GM21717 (cell line): ENCODE measurements around the gene MAST2.

ENCODE experiments used
- ATAC-seq: cut with Tn5 transposase; IDR thresholded peaks from one replicate; pipeline ENCODE4 v1.9.1; 2021; ENCODE audit warnings: mild to moderate bottlenecking, moderate library complexity; ENCODE audit not compliant: unreplicated experiment

Gene MAST2

GRCh38 chr1:45974541-45975269 lies 171.3 kb downstream of the MAST2 start:
- ATAC-seq = no peak

GRCh38 chr1:45976623-45977022 lies 173.2 kb downstream of the MAST2 start:
- no peak for ATAC-seq

- no peak for ATAC-seq
These were observed 175.8 kb downstream of the MAST2 start for GRCh38 chr1:45979074-45979777.

- no peak for ATAC-seq
These were observed 176.4 kb downstream of the MAST2 start for GRCh38 chr1:45979778-45980176.

- no peak for ATAC-seq
These were observed 178.9 kb downstream of the MAST2 start for GRCh38 chr1:45982359-45982758.

- ATAC-seq = no peak
These were observed 180.6 kb downstream of the MAST2 start for GRCh38 chr1:45983967-45984366.

- ATAC-seq = no peak
These were observed 183.8 kb downstream of the MAST2 start for GRCh38 chr1:45987204-45987603.

GRCh38 chr1:45989249-45989648 lies 185.8 kb downstream of the MAST2 start:
- ATAC-seq = no peak

GRCh38 chr1:45994423-45994822 lies 191.0 kb downstream of the MAST2 start:
- ATAC-seq = no peak

GRCh38 chr1:45995298-45995697 lies 191.9 kb downstream of the MAST2 start:
- ATAC-seq = no peak

GRCh38 chr1:45998020-45998617 lies 194.7 kb downstream of the MAST2 start:
- ATAC-seq = no peak

GRCh38 chr1:45999507-45999906 lies 196.1 kb downstream of the MAST2 start:
- no peak for ATAC-seq

- no peak for ATAC-seq
These were observed 197.8 kb downstream of the MAST2 start for GRCh38 chr1:46001081-46001785.

GRCh38 chr1:46002551-46003150 lies 199.2 kb downstream of the MAST2 start:
- ATAC-seq = no peak

- ATAC-seq = no peak
These were observed 199.9 kb downstream of the MAST2 start for GRCh38 chr1:46003315-46003714.

GRCh38 chr1:46004492-46004891 lies 201.1 kb downstream of the MAST2 start:
- ATAC-seq = no peak

GRCh38 chr1:46005594-46005993 lies 202.2 kb downstream of the MAST2 start:
- no peak for ATAC-seq

- ATAC-seq = no peak
These were observed 205.2 kb downstream of the MAST2 start for GRCh38 chr1:46008585-46008984.

GRCh38 chr1:46010611-46011010 lies 207.2 kb downstream of the MAST2 start:
- no peak for ATAC-seq

- ATAC-seq = no peak
These were observed 207.8 kb downstream of the MAST2 start for GRCh38 chr1:46011121-46011695.

GRCh38 chr1:46012236-46012635 lies 208.8 kb downstream of the MAST2 start:
- ATAC-seq = no peak
